Kidney tubule cell (primary cell): Measurements from ENCODE around the gene NDUFB11.

Experiments used
- DNase-seq: peaks from one replicate; pipeline ENCODE4 v3.0.0-alpha.2; 2018; ENCODE audit warnings: low spot score

The NDUFB11 gene

GRCh38 chrX:47174846-47175587, 30.5 kb upstream of the NDUFB11 start:
- no peak for DNase-seq

DNA sequence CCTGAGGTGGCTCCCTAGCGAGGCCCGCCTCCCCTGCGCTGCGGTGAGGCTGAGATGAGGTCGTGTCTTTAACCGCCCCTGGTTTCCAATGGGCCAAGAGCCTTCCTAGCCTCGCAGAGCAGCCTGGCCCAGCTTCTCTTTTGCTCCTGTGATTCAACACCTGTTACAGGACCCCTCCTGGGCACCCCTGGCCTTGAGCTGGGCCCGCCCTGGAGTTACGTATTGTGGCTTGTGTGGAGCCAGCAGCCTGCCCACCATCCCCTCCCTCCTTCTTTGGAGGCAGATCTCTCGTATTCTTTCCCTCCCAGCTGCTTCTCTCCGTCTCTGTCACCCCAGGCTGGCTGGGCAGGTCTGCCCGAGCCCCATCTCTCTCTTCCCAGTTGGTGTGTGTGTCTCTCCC, 29.9 kb upstream of the NDUFB11 start:
- DNase-seq: no peak

- no peak for DNase-seq
Observed at GRCh38 chrX:47172971-47173792, 28.7 kb upstream of the NDUFB11 start.

GRCh38 chrX:47172549-47172948, 28.0 kb upstream of the NDUFB11 start:
- no peak for DNase-seq

DNA sequence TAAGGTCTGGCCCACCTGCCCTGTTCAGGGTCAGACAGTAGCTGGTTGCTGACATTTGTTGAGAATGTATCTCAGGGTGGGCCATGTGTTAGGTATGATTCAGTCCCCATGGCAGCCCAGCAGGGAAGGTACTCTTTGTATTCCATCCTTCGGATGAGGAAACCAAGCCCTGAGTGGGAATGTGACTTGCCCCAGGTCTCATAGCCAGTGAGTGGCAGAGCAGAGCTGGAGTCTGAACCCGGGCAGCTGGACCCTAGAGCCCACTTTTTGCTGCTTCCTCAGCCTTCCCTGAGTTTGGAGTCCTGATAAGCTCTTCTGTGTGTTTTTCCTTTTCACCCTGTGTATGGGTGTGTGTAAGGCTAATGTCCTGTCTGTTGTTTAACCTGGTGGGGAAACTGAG, 27.5 kb upstream of the NDUFB11 start:
- no peak for DNase-seq

DNA sequence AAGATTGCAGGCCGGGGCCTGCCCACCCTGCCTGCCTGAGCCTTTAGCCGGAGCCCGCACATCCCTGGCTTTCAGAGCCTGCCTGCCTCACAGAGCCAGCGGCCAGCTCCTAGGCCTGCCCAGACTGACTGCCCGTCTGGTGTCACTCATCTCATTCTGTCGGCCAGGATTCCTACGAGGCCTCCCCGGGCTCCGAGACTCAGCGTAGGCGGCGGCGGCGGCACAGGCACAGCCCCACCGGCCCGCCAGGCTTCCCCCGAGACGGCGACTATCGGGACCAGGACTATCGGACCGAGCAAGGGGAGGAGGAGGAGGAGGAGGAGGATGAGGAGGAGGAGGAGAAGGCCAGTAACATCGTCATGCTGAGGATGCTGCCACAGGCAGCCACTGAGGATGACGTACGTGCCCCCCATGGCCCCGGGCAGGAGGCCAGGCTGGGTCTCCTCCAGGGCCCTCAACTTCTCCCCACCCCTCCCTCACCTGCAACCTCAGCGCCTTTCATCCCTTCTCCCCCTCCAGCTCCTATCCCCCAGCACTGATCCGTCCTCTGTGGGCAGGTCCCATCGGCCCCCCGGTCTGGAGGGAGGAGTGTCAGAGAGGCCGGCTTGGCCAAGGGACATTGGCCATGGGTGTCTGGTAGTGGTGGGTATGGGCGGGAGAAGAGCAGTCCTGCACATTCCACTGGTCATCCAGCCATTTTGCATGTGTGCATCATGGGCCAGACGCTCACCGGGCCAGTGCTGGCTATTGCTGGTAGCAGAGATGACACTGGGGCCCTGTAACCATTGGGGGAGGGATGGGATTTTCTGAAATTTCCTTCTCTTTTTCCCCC, 26.6 kb upstream of the NDUFB11 start:
- DNase-seq: no peak

DNA sequence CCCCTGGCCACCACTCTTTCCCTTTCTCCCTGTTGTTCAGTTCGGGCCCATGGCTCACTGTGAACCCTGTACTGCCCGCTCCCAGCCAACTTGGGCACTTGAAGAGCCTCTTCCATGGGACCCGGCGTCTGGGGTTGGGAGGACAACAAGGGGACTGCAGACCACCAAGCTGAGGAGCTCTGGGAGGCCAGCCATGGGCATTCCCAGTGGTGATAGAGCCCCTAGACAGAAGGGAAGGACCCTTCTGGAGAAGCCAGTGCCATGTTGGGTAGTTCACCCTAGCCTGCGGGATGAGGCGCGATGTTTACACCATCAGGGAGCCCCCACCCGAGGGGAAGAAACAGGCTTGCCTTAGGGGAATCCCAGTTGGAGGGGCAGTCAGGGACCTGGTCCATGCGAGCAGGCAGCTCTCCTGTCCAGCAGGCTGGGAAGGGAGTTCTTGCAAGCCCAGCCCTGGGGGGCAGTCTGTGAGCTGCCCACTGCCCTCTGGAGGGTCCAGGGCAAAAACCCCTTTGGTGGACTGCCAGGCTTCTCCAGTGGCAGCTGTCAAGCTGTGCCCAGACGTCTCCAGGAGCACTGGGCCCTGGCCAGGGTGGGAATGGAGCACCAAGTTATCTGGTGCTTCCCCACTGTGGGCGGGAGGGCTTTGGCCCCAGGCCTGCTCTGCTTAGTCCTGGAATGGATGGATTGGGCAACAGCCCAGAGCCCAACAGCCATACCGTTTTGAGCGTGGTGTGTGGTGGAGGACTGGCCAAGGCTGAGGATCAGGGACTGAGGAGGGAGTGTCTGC, 25.4 kb upstream of the NDUFB11 start:
- no peak for DNase-seq

GRCh38 chrX:47169273-47169672, 24.8 kb upstream of the NDUFB11 start:
- DNase-seq: no peak

DNA sequence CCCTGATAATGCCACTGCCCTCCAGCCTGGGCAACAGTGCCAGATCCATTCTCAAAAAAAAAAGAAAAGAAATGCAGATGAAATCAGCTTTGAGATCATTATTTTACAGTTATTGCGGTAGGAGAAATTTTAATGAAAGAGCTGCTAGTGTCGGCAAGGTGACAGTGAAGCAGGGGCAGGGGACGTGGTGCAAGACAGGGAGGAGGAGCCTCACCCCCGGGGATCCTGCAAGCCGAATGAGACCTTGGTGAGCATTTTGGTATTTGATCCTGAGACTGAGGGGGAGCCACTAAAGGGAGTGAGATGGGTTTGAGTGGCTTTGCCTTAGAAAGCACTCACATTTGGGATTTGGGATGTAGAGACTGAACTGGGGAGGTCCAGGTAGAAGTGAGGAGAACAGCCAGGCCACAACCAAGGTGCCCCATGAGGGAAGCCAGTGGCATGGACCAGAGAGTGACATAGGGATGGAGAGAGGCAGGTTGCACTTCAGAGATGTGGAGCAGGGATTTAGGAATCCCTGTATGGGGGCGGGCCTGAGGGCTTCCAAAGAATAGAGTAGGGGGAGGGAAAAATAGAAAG, 24.1 kb upstream of the NDUFB11 start:
- DNase-seq: no peak

GRCh38 chrX:47166126-47166525, 21.6 kb upstream of the NDUFB11 start:
- no peak for DNase-seq

DNA sequence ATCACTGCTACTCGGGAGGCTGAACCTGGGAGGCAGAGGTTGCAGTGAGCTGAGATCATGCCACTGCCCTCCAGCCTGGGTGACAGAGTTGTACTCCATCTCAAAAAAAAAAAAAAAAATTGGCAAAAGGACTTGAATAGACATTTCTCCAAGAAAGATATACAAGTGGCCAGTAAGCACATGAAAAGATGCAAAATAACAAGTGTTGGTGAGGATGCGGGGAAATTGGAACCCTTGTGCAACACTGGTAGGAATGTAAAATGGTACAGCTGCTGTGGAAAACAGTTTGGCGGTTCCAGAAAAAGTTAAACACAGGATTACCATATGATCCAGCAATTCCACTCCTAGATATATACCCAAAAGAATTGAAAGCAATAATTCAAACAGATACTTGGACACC, 19.9 kb upstream of the NDUFB11 start:
- no peak for DNase-seq

GRCh38 chrX:47162927-47163583, 18.6 kb upstream of the NDUFB11 start:
- DNase-seq: no peak

- DNase-seq: no peak
Observed at GRCh38 chrX:47160781-47161180, 16.3 kb upstream of the NDUFB11 start.

- no peak for DNase-seq
Observed at GRCh38 chrX:47158781-47159180, 14.3 kb upstream of the NDUFB11 start.

- DNase-seq: no peak
Observed at GRCh38 chrX:47158131-47158530, 13.6 kb upstream of the NDUFB11 start.

DNA sequence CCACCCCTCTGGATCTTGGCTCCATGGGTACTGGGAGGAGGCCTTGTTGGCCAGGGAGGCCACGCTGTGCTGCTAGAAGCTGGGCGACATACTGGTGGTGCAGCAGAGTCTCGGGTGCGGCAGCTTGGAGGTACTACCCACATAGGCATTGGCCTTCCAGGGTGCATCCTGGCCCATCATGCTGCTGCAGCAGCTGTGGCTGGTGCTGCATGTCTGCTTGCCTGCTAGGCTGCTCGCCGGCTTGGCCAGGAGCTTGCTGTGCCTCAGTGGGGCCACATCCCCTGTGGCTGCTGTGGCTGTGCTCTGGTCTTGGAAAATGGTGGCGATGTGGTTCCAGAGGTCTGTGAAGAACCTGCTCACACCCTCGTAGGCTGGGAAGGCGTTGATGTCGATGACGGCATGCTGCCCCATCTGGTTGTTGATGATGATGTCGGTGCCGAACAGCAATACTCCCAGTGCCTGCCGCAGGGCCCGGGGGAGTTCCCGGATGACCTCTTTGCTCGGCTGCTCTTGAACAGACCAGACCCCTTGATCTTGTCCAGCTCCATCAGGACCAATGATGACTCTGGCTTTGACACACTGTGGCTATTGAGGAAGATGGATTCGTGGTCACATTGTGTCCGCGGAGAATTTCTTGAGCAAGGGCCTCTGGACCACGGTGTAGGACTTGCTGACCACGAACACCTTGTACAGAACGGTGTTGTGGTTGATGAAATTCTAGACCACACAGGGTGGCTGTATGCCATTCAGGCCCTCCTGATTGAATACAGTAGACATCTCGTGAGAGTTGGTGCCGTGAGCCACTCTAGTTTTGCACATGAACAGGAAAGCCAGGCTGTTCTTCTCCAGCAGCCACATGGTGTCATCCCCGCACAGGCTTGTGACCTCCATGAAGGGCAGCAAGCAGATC, 12.4 kb upstream of the NDUFB11 start:
- DNase-seq: no peak

DNA sequence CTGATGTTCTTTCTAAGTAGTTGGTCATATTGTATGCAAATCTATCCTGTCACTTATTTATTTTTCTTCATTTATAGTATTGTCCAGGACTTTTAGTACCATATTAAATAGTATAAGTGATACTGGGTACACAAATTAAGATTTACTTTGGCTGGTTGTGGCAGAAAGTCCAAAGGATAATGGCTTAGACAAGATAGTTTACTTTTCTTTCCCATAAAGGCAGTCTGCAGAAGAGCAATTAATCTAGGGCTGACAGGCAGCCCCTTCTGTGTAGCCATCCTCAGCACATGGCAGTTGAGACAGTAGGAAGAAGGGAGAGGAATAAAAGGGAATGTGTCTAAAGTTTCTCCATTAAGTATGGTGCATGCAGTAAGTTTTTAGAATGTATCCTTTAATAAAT, 6.9 kb upstream of the NDUFB11 start:
- no peak for DNase-seq

- DNase-seq: no peak
Observed at GRCh38 chrX:47148946-47149345, 4.4 kb upstream of the NDUFB11 start.

DNA sequence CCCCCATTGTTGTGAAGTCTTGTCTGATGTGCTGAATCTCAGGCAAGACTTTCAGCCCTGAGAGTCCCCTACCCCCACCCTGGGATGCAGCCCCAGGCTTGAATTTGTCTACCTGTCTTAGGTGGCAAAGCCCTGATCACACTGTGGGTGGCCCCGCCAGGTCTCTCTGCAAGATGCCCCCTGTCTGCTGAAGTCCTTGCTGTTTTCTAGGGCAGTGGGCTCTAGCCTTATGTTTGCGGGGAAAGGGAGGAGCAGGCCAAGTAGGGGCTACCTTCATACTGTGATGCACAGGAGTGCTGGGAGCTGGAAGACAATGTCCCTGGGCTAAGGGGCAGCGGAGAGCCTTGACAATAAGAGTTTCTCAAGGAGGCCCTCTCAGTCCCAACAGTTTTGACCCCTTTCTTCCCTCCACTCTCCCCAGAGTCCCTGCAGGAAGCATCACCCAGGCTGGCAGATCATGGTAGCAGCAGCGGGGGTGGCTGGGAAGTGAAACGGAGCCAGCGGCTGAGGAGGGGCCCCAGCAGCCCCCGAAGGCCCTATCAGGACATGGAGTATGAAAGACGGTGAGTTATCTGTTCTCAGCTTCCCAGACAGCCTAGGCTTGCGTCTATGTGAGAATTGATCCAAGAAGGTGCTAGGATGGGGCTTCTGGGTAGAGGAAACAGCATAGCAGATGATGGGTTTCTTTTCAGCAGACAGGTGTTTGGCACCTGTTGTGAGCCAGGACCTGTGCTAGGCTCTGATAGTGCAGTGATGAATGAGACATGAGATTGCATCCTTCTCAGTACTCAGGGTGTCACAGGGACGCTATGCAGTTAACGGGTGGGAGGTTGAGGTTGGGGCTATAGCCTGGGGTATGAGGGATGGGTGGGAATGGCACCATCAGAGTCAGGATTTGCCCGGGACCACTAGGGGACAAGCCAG, 2.7 kb upstream of the NDUFB11 start:
- DNase-seq: no peak
